ENCODE data around the gene SLF2. TPM values are rescaled to one million over a fixed set of nuclear protein-coding genes. Genes with fewer than 3 reads are reported as not detected.

Gene SLF2
- total RNA-seq, 1 experiment from 2014 or later = 14.3 TPM

DNA sequence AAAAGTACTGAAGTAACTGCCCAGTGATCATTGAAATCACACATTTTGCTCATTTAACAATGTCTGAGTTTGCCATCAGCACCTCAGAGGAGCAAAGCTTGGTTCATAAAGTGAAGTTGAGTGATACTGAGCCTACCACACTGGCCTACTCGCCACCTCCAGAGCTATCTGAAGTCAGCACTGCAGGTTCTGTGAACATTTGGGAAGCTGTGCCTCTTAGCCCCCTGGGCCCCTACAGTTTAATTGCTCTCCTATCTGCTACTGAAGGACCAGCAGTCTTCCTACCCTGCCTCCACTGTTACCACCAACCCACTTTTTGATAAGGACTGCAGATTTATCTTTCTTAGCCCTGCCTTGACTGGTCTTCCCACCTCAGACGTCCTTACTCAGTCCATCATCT, 54.6 kb downstream of the SLF2 start (continued):
- TF ChIP-seq FOXK1 (CRISPR knock-in tag; IDR thresholded peaks at IDR 0.05) = no peak
- TF ChIP-seq, protein P1, sequence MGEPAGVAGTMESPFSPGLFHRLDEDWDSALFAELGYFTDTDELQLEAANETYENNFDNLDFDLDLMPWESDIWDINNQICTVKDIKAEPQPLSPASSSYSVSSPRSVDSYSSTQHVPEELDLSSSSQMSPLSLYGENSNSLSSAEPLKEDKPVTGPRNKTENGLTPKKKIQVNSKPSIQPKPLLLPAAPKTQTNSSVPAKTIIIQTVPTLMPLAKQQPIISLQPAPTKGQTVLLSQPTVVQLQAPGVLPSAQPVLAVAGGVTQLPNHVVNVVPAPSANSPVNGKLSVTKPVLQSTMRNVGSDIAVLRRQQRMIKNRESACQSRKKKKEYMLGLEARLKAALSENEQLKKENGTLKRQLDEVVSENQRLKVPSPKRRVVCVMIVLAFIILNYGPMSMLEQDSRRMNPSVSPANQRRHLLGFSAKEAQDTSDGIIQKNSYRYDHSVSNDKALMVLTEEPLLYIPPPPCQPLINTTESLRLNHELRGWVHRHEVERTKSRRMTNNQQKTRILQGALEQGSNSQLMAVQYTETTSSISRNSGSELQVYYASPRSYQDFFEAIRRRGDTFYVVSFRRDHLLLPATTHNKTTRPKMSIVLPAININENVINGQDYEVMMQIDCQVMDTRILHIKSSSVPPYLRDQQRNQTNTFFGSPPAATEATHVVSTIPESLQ (CRISPR knock-in tag; IDR thresholded peaks at IDR 0.05) = no peak
- no peak for TF ChIP-seq E2F4 (CRISPR knock-in tag; IDR thresholded peaks at IDR 0.05; ENCODE audit: borderline replicate concordance, low read depth)
- no peak for TF ChIP-seq ZBTB43 (CRISPR knock-in tag; IDR thresholded peaks at IDR 0.05)

GRCh38 chr10:100968062-100968736, 55.4 kb downstream of the SLF2 start:
- no peaks in the 10 kb centered on the region for H3K9me3 Mint-ChIP-seq
- peak overlapping the region; percentile 73 for H3K4me3 Mint-ChIP-seq
- peaks cover 31% of the 10 kb centered on the region for H3K4me1 Mint-ChIP-seq
- TF ChIP-seq, protein P2, sequence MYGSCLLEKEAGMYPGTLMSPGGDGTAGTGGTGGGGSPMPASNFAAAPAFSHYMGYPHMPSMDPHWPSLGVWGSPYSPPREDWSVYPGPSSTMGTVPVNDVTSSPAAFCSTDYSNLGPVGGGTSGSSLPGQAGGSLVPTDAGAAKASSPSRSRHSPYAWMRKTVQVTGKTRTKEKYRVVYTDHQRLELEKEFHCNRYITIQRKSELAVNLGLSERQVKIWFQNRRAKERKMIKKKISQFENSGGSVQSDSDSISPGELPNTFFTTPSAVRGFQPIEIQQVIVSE (CRISPR knock-in tag; IDR thresholded peaks at IDR 0.05; ENCODE audit: borderline replicate concordance) = no peak
- TF ChIP-seq SOX15 (CRISPR knock-in tag; IDR thresholded peaks at IDR 0.05) (no peak), USF1 (CRISPR knock-in tag; IDR thresholded peaks at IDR 0.05) (no peak), JUN (CRISPR knock-in tag; IDR thresholded peaks at IDR 0.05) (no peak), GRHL2 (CRISPR knock-in tag; IDR thresholded peaks at IDR 0.05; ENCODE audit: insufficient replicate concordance, severe bottlenecking) (no peak), CTCF (IDR thresholded peaks at IDR 0.05) (no peak), TEAD4 (CRISPR knock-in tag; IDR thresholded peaks at IDR 0.05) (no peak), TEAD1 (CRISPR knock-in tag; IDR thresholded peaks at IDR 0.05) (no peak), ZNF138 (CRISPR knock-in tag; conservative IDR thresholded peaks at IDR 0.05) (no peak), OVOL2 (CRISPR knock-in tag; IDR thresholded peaks at IDR 0.05; ENCODE audit: borderline replicate concordance) (no peak), E2F1 (CRISPR knock-in tag; IDR thresholded peaks at IDR 0.05) (no peak), SMAD4 (CRISPR knock-in tag; IDR thresholded peaks at IDR 0.05) (no peak), CREB1 (CRISPR knock-in tag; IDR thresholded peaks at IDR 0.05) (no peak)
- TF ChIP-seq, protein P3, sequence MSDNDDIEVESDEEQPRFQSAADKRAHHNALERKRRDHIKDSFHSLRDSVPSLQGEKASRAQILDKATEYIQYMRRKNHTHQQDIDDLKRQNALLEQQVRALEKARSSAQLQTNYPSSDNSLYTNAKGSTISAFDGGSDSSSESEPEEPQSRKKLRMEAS (CRISPR knock-in tag; IDR thresholded peaks at IDR 0.05) = no peak
- TF ChIP-seq, protein P4, sequence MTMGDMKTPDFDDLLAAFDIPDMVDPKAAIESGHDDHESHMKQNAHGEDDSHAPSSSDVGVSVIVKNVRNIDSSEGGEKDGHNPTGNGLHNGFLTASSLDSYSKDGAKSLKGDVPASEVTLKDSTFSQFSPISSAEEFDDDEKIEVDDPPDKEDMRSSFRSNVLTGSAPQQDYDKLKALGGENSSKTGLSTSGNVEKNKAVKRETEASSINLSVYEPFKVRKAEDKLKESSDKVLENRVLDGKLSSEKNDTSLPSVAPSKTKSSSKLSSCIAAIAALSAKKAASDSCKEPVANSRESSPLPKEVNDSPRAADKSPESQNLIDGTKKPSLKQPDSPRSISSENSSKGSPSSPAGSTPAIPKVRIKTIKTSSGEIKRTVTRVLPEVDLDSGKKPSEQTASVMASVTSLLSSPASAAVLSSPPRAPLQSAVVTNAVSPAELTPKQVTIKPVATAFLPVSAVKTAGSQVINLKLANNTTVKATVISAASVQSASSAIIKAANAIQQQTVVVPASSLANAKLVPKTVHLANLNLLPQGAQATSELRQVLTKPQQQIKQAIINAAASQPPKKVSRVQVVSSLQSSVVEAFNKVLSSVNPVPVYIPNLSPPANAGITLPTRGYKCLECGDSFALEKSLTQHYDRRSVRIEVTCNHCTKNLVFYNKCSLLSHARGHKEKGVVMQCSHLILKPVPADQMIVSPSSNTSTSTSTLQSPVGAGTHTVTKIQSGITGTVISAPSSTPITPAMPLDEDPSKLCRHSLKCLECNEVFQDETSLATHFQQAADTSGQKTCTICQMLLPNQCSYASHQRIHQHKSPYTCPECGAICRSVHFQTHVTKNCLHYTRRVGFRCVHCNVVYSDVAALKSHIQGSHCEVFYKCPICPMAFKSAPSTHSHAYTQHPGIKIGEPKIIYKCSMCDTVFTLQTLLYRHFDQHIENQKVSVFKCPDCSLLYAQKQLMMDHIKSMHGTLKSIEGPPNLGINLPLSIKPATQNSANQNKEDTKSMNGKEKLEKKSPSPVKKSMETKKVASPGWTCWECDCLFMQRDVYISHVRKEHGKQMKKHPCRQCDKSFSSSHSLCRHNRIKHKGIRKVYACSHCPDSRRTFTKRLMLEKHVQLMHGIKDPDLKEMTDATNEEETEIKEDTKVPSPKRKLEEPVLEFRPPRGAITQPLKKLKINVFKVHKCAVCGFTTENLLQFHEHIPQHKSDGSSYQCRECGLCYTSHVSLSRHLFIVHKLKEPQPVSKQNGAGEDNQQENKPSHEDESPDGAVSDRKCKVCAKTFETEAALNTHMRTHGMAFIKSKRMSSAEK (CRISPR knock-in tag; IDR thresholded peaks at IDR 0.05; ENCODE audit: borderline replicate concordance) = no peak
- CTCF ChIA-PET = interaction anchor here (0.6 to 5.6 kb wide), 22 partner anchors 13 to 1734 kb away, joined by 3 to 41 read pairs (median 4); partner anchors contain the start of genes KAZALD1, LZTS2 and SLF2
- H3K36me3 Mint-ChIP-seq = no peaks in the 10 kb centered on the region
- DNase-seq (ENCODE audit: low spot score) = no peak
- no peak overlapping the region for H3K27ac Mint-ChIP-seq
- POLR2A ChIA-PET = no interaction called here
- no peak for ATAC-seq
- no peaks in the 10 kb centered on the region; the same call in 1 of the 2 replicates for H3K27me3 Mint-ChIP-seq (ENCODE audit: low read depth)

All from WTC11 (cell line).